Stimulated activated effector memory CD8-positive, alpha-beta T cell treated with anti-CD3 and anti-CD28 coated beads, Interleukin-12 subunit alpha, Interleukin-12 subunit beta, amount 100 ng/mL, for 72 hours (primary cell): ENCODE measurements around the gene TBRG4.

Experiments
- ATAC-seq: fragments of 150-1000 bp; cut with Tn5 transposase; 2 replicates; pipeline ENCODE4 v1.10.0; 2021
- DNase-seq, 2 donors: peaks; one replicate each; pipeline ENCODE4 v3.0.0; 2021 to 2022; ENCODE audit warnings: low spot score in 2 of 2
- H3K27ac Mint-ChIP-seq: one replicate; pipeline ENCODE4 v1.8.0; 2022; ENCODE audit warnings: mild to moderate bottlenecking, mixed read lengths
- H3K36me3 Mint-ChIP-seq: one replicate; pipeline ENCODE4 v1.8.0; 2022; ENCODE audit warnings: mild to moderate bottlenecking, mixed read lengths
- H3K4me1 Mint-ChIP-seq: one replicate; pipeline ENCODE4 v1.8.0; 2022; ENCODE audit warnings: mixed read lengths
- H3K4me3 Mint-ChIP-seq: one replicate; pipeline ENCODE4 v1.8.0; 2022; ENCODE audit warnings: mild to moderate bottlenecking, mixed read lengths
- H3K9me3 Mint-ChIP-seq: one replicate; pipeline ENCODE4 v1.8.0; 2022; ENCODE audit warnings: mixed read lengths

TBRG4 gene

DNA sequence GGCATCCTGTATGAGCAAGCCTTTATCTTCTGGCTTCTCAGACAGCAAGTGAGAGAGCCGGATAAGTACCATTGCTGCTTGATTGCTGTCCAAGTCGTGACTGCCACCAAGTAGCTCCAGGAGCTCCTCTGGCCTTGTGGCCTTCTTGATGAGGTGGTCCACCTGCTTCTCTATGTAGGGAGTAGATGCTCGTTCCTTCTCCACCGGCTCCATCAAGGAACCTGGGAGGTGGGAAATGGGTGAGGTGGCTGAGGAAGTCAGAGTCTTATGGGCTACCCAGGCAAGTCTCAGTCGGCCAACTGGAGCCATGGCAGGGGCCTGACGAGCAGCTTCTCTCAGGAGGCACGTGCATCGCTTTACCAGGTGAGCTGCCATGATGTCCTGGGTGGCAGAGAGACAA is 2.6 kb downstream of the TBRG4 start:
- ATAC-seq (no peak), DNase-seq (no peak)
- Mint-ChIP-seq H3K4me1 (peaks cover 37% of the 10 kb centered on the region), H3K9me3 (no peaks in the 10 kb centered on the region), H3K36me3 (peaks cover 80% of the 10 kb centered on the region), H3K27ac (peak overlapping the region; percentile 65), H3K4me3 (peak overlapping the region; percentile 48)

DNA sequence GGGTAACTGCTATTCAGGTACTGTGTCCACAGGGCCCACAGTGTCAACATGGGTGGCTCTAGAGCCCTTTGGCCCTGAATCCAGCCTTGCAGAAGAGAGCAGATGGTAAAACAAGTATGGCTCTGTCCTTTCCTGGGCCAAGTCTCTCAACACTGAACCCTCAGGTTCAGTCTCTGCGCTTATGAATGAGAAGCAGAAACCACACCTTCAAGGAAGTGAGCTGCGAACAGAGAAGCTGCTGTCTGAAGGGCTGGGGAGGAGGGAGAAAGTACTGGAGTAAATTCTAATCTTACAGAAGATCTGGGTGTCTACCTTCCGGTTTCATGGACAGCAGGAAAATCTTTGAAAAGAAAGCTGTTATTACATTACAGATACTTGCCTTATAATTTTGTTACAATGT is 4.1 kb downstream of the TBRG4 start:
- DNase-seq (no peak), ATAC-seq (no peak)
- no peaks in the 10 kb centered on the region for H3K9me3 Mint-ChIP-seq
- H3K4me1 Mint-ChIP-seq, result peaks cover 37% of the 10 kb centered on the region
- H3K27ac Mint-ChIP-seq, result peak overlapping the region; percentile 89
- peaks cover 95% of the 10 kb centered on the region for H3K36me3 Mint-ChIP-seq
- peak overlapping the region; percentile 48 for H3K4me3 Mint-ChIP-seq

- DNase-seq (no peak), ATAC-seq (no peak)
- Mint-ChIP-seq H3K9me3 (no peaks in the 10 kb centered on the region), H3K36me3 (peaks cover 99% of the 10 kb centered on the region), H3K27ac (no peak overlapping the region), H3K4me3 (no peak overlapping the region), H3K4me1 (peaks cover 35% of the 10 kb centered on the region)
Measured at GRCh38 chr7:45106820-45107219, 4.7 kb downstream of the TBRG4 start.

GRCh38 chr7:45105588-45106188 is 5.8 kb downstream of the TBRG4 start:
- Mint-ChIP-seq H3K4me1 (peaks cover 30% of the 10 kb centered on the region), H3K9me3 (no peaks in the 10 kb centered on the region), H3K27ac (no peak overlapping the region), H3K36me3 (peaks cover 99% of the 10 kb centered on the region), H3K4me3 (no peak overlapping the region)
- no peak for DNase-seq
- ATAC-seq, result peak; percentile 9

DNA sequence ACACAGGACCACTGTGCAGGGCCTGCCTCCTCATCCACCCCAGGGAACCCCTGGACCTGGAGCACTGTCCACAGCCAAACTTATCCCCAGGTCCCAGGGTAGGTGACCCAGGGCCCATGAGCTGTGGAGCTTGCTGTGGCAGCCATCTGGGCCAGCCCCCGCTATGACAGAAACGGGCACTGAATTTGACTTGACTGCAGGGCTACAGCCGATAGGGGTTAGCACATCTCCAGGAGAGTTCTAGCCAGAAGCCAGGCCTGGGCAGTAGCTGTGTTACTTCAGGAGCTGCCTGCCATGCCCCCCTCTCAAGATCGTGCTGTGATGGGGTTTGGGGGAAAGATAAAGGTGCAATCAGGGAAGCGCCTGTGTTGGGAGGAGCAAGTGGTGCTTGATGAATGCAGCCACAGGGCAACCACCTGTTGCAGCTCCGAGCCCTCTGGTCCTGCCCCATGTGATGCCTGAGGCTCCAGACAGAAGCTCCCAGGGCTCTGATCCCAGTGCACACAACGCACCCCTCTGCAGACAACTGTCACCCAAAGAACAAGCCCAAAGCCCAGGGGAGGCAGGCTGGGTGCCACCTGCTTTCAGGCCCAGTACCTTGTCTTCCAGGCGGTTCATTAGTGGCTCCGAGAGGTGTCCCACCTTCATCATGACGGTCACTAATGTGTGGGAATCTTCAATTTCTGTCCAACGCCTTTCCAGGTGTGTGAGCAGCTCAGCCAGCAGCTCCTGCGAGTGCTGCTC is 6.5 kb downstream of the TBRG4 start:
- Mint-ChIP-seq H3K27ac (no peak overlapping the region), H3K36me3 (peaks cover 100% of the 10 kb centered on the region), H3K4me1 (peaks cover 25% of the 10 kb centered on the region), H3K9me3 (no peaks in the 10 kb centered on the region), H3K4me3 (no peak overlapping the region)
- no peak for ATAC-seq
- DNase-seq, result no peak

GRCh38 chr7:45103958-45104843 is 7.3 kb downstream of the TBRG4 start:
- DNase-seq (no peak), ATAC-seq (no peak)
- Mint-ChIP-seq H3K27ac (peak overlapping the region; percentile 12), H3K4me1 (peaks cover 22% of the 10 kb centered on the region), H3K36me3 (peaks cover 100% of the 10 kb centered on the region), H3K4me3 (no peak overlapping the region), H3K9me3 (no peaks in the 10 kb centered on the region)

- DNase-seq (no peak), ATAC-seq (no peak)
- Mint-ChIP-seq H3K4me1 (peaks cover 12% of the 10 kb centered on the region), H3K4me3 (no peak overlapping the region), H3K36me3 (peaks cover 100% of the 10 kb centered on the region), H3K27ac (peak overlapping the region; percentile 12), H3K9me3 (no peaks in the 10 kb centered on the region)
Measured at GRCh38 chr7:45102785-45103712, 8.4 kb downstream of the TBRG4 start.

DNA sequence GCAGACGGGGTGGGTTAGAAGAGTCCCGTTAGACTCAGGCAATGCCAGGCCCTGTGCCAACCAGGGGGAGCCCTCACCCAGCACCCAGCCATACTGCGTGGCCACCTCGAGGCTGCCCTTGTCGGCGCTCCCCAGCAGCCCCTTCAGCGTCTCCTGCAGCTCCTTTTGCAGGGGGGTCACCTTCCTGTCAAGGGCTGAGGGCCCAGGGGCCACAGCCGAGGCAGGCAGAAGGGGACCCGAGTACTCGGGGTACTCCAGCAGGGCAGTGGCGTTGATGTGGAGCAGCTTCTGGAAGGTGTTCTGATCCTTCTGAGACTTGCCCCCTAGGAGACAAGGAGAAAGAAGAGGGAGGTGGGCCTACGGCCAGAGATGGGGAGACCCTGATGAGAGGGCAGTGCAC is 9.7 kb downstream of the TBRG4 start:
- Mint-ChIP-seq H3K4me3 (no peak overlapping the region), H3K36me3 (peaks cover 93% of the 10 kb centered on the region), H3K9me3 (no peaks in the 10 kb centered on the region), H3K27ac (no peak overlapping the region), H3K4me1 (no peaks in the 10 kb centered on the region)
- no peak for ATAC-seq
- no peak for DNase-seq

DNA sequence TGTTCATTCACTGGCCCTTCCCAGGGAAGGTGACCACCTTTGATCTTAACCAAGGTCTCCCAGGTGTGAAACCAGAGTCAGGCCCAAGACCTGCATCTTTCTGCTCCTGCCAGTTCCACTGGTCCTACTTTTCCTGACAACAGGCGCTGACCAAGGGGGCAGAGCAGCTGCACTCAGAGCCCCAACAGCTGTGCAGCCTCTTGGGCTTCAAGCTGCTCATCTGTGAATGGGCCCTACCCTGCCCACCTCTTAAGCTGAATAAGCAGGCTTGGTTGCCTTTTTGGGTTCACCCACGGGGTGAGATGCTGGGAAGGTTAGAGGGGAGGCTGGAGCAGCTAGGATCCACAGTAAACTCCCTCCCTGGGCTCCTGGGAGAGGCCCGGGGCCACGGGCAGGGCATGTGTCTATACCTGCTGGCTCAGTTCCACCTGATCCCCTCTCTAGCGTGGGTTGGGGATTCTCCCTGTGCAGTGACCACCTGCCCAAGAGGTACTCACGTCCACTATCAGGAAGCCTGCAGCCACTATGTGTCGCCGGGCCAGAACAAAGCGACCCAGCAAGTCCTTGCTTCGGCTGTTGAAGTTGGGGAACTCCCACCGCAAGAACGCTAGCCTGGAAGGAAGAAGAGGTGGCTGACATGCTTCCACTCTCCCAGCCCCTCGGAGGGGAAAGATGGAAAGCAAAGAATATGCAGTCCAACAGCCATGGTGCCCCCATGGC is 10.6 kb downstream of the TBRG4 start:
- no peak for ATAC-seq
- Mint-ChIP-seq H3K36me3 (peaks cover 85% of the 10 kb centered on the region), H3K4me1 (no peaks in the 10 kb centered on the region), H3K9me3 (no peaks in the 10 kb centered on the region), H3K27ac (no peak overlapping the region), H3K4me3 (no peak overlapping the region)
- no peak for DNase-seq

DNA sequence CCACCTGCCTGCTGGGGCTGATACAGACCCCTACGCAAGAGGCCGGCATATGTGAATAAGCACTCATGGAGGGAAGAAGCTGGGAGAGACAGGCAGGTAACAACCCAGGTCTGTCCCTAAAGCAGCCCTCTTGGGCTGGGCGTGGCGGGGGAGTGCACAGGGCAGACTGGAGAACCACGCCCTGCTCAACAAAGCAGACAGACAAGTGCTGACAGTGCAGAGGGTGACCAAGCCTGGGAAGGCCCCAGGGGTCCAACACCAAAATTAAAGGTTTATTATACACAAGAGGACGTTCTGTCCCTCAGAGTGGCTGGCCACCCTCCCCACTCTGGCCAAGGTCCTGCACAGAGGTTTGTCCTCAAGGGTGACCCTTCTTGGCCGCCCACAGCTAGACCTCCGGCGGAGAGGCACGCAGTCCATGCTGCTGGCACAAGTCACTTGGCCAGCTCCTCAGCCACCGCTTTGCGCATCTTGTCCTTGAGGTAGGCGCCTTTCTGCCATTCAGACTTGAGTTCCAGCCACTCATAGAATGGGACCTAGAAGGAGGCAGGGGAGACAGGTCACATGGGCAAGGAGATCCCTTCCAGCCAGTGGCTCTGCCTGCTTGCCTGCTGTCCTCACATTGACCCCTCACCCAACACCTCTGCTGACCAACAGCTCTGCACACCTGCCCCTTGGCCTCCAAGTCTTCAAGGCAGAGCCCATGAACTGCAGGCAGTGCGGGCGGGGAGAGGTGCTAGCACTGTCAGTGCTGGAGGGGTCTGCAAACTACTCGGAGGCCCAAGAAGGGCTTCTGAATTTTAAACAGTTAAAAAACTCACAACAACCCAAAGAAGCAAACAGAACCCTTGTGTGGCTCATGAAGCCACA is 11.4 kb downstream of the TBRG4 start:
- Mint-ChIP-seq H3K4me1 (no peaks in the 10 kb centered on the region), H3K36me3 (peaks cover 77% of the 10 kb centered on the region), H3K27ac (no peak overlapping the region), H3K4me3 (no peak overlapping the region), H3K9me3 (no peaks in the 10 kb centered on the region)
- peak; percentile 46 for ATAC-seq
- DNase-seq, result no peak

- no peak overlapping the region for H3K27ac Mint-ChIP-seq
- H3K9me3 Mint-ChIP-seq, result no peaks in the 10 kb centered on the region
- ATAC-seq, result peak; percentile 6
Measured at GRCh38 chr7:45098983-45099839, 12.3 kb downstream of the TBRG4 start.

GRCh38 chr7:45092931-45093235 is 18.6 kb downstream of the TBRG4 start:
- DNase-seq, result no peak
- Mint-ChIP-seq H3K4me1 (peaks cover 9% of the 10 kb centered on the region), H3K4me3 (no peak overlapping the region), H3K36me3 (peaks cover 10% of the 10 kb centered on the region), H3K27ac (no peak overlapping the region), H3K9me3 (no peaks in the 10 kb centered on the region)
- no peak for ATAC-seq

More at GRCh38 chr7:45098983-45099839, 12.3 kb downstream of the TBRG4 start:
- no peak for DNase-seq
- Mint-ChIP-seq H3K36me3 (peaks cover 68% of the 10 kb centered on the region), H3K4me3 (no peak overlapping the region), H3K4me1 (no peaks in the 10 kb centered on the region)
